GM19395 (cell line): ENCODE measurements around the gene ADIG.
A peak's percentile ranks its signal among the peaks of the same experiment; 100 is the strongest.

Source experiments
- ATAC-seq: cut with Tn5 transposase; IDR thresholded peaks from one replicate; pipeline ENCODE4 v1.9.1; 2021; ENCODE audit warnings: mild to moderate bottlenecking, moderate library complexity; ENCODE audit not compliant: unreplicated experiment

Gene ADIG

DNA sequence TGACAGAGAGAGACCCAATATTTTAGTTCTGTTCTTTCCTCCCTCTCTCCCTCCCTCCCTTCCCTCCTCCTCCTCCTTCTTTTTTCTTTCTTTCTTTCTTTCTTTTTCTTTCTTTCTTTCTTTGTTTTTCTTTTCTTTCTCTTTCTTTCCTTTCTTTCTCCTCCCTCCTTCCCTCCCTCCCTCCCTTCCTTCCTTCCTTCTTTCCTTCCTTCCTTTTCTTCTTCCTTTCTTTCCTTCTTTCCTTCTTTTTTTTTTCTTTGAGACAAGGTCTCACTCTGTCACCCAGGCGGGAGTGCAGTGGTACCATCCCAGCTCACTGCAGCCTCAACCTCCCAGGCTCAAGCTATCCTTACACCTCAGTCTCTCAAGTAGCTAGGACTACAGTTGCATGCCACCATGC is 49.0 kb downstream of the ADIG start:
- ATAC-seq: no peak

DNA sequence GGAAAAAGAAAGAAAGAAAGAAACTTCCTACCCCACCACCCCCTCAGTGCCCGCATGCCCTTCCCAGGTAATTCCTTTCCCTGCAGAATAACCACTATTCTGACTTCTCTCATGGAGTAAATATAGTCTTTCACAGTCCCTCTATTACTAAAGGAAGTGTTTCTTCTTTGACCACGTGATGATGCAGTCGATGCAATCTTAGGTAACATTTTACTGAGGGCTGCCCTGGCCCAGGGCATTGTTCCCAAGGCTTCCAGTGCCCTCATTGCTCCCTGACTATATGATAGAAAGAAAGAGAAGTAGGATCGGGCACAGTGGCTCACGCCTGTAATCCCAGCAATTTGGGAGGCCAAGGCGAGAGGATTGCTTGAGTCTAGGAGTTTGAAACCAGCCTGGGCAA is 49.7 kb downstream of the ADIG start:
- no peak for ATAC-seq

DNA sequence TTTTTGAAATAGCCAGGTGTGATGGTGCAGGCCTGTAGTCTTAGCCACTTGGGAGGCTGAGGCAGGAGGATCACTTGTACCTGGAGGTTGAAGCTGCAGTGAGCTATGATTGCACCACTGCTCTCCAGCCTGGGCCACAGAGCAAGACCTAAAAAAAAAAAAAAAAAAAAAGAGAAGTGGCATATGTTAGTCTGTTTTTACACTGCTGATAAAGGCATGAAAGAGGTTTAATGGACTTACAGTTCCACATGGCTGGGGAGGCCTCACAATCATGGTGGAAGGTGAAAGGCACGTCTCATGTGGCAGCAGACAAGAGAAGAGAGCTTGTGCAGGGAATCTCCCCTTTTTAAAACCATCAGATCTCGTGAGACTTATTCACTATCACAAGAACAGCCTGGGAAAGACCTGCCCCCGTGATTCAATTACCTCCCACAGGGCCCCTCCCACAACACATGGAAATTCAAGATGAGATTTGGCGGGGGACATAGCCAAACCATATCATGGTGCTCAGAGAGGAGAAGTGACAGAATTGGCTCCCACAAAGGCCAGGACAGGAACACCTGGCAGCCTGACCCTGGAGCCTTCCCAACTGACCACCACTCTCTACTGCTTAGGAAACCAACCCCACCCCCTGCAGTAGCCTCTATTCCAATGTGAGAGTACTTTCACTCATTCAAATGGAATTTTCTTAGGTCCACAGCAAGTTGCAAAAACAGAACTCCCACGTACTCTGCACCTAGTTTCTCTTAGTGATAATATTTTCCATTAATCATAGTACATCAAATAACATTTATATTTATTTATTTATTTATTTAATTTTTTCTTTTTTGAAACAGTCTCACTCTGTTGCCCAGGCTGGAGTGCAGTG is 50.4 kb downstream of the ADIG start:
- ATAC-seq: no peak

DNA sequence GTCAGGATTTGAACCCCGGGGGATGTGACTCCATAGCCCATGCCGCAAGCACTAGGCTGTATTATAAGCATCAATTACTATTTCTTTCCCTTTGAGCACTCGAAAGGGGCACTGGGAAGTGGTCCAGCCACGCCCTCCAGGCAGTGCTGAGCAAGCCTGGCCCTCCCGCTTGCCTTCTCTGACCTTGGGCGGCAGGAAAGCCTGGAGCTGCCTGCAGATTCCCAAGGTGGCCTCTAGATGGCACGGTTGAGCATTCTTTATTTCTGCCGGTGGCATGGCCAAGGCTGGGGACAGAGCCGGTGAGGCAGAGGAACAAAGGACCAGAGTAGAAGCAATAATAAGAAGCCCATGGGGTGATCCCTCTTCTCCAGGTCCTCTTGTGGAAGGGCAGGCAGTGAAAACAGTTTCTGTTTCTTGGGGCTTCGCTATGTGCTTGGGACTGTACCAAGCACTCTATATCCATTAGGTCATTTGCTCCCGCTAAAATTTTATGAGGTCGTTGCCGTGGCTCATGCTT is 52.6 kb downstream of the ADIG start:
- peak; percentile 71 for ATAC-seq

DNA sequence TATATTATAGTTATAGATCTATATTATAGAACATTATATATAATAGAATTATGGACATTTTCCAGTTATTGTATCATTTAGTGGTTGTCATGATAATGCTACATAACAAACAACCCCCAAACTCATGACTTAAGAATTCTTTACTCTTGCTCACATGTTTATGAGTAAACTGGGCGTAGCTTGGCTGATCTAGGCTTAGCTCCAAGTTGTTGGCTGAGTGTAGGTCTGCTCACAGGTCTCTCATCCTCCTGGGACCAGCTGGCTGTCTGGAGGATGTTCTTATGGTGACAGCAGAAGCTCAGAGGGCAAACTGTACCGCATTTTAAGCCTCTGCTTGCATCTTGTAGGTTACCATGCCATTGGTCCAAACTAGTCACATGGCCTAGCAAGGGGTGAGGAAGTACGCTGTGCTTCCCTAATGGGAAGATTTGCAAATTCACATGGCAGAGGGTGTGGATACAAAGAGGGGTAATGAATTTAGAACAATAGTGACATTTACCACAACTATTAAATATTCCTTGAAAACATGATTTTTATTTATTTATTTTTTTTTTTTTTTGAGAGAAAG is 54.8 kb downstream of the ADIG start:
- no peak for ATAC-seq
